IPS-18c (cell line): ENCODE measurements around the gene CIPC.

Experiments
- H3K4me3 ChIP-seq: 2 replicates; pipeline ENCODE4 v1.7.0; 2013; ENCODE audit warnings: low read depth, mild to moderate bottlenecking, low read length, moderate library complexity; ENCODE audit not compliant: insufficient read depth
- H3K9me3 ChIP-seq: one replicate; pipeline ENCODE4 v1.6.1; 2013; ENCODE audit warnings: mild to moderate bottlenecking, low read length, moderate library complexity; ENCODE audit not compliant: control insufficient read depth, insufficient read depth

The CIPC gene

GRCh38 chr14:77131871-77132486, 33.9 kb downstream of the CIPC start:
- no peak overlapping the region; the same call in 1 of the 2 replicates for H3K4me3 ChIP-seq

GRCh38 chr14:77133720-77134338, 35.8 kb downstream of the CIPC start:
- H3K4me3 ChIP-seq: no peak overlapping the region

More at GRCh38 chr14:77131871-77132486, 33.9 kb downstream of the CIPC start:
- H3K9me3 ChIP-seq: no peaks in the 10 kb centered on the region

GRCh38 chr14:77139022-77139421, 41.0 kb downstream of the CIPC start:
- H3K4me3 ChIP-seq: peak overlapping the region; percentile 17; the same call in 1 of the 2 replicates
- H3K9me3 ChIP-seq: no peaks in the 10 kb centered on the region

More at GRCh38 chr14:77133720-77134338, 35.8 kb downstream of the CIPC start:
- H3K9me3 ChIP-seq: no peaks in the 10 kb centered on the region

GRCh38 chr14:77139540-77140358, 41.7 kb downstream of the CIPC start:
- Histone ChIP-seq H3K4me3 (peak overlapping the region; percentile 77), H3K9me3 (no peaks in the 10 kb centered on the region)

GRCh38 chr14:77140359-77141213, 42.5 kb downstream of the CIPC start:
- Histone ChIP-seq H3K4me3 (peak overlapping the region; percentile 77), H3K9me3 (no peaks in the 10 kb centered on the region)

GRCh38 chr14:77141214-77142004, 43.4 kb downstream of the CIPC start, which contains the start of gene ZDHHC22:
TSS of gene ZDHHC22 (minus strand) at chr14:77141791. CDS start at chr14:77139738, 2,053 bp downstream.
- Histone ChIP-seq H3K9me3 (no peaks in the 10 kb centered on the region), H3K4me3 (peak within 1 kb of the TSS; percentile 77)

GRCh38 chr14:77142005-77142800, 44.1 kb downstream of the CIPC start:
- Histone ChIP-seq H3K9me3 (no peaks in the 10 kb centered on the region), H3K4me3 (peak overlapping the region; percentile 77)

GRCh38 chr14:77143071-77143470, 45.0 kb downstream of the CIPC start:
- Histone ChIP-seq H3K9me3 (no peaks in the 10 kb centered on the region), H3K4me3 (no peak overlapping the region; the same call in 1 of the 2 replicates)

GRCh38 chr14:77144412-77145115, 46.5 kb downstream of the CIPC start:
- Histone ChIP-seq H3K4me3 (no peak overlapping the region), H3K9me3 (no peaks in the 10 kb centered on the region)

GRCh38 chr14:77145975-77146740, 48.1 kb downstream of the CIPC start:
- Histone ChIP-seq H3K9me3 (no peaks in the 10 kb centered on the region), H3K4me3 (no peak overlapping the region)

GRCh38 chr14:77148510-77149231, 50.6 kb downstream of the CIPC start:
- H3K4me3 ChIP-seq: no peak overlapping the region
- no peaks in the 10 kb centered on the region for H3K9me3 ChIP-seq

GRCh38 chr14:77151245-77151644, 53.2 kb downstream of the CIPC start:
- Histone ChIP-seq H3K4me3 (no peak overlapping the region), H3K9me3 (no peaks in the 10 kb centered on the region)

GRCh38 chr14:77151918-77152588, 54.0 kb downstream of the CIPC start:
- no peaks in the 10 kb centered on the region for H3K9me3 ChIP-seq
- no peak overlapping the region for H3K4me3 ChIP-seq
